GM12892 (cell line): Measurements from ENCODE around the gene VWA3B.
"Not testable (repeated sequence)": the region's sequence is repeated elsewhere in the genome, so short reads cannot be mapped to it uniquely, and the experiment has no call there.

Source experiments
- POLR2A ChIP-seq: IDR thresholded peaks from 2 replicates; pipeline ENCODE4 v1.6.1; 2011; ENCODE audit warnings: low read depth, low read length, control low read depth
- POLR2AphosphoS5 ChIP-seq: IDR thresholded peaks from 2 replicates; pipeline ENCODE4 v1.6.1; 2011; ENCODE audit warnings: low read depth, low read length, control low read depth
- TAF1 ChIP-seq: IDR thresholded peaks from 2 replicates; pipeline ENCODE4 v1.6.1; 2011; ENCODE audit warnings: low read depth, mild to moderate bottlenecking, control low read depth, low read length, borderline replicate concordance

DNA sequence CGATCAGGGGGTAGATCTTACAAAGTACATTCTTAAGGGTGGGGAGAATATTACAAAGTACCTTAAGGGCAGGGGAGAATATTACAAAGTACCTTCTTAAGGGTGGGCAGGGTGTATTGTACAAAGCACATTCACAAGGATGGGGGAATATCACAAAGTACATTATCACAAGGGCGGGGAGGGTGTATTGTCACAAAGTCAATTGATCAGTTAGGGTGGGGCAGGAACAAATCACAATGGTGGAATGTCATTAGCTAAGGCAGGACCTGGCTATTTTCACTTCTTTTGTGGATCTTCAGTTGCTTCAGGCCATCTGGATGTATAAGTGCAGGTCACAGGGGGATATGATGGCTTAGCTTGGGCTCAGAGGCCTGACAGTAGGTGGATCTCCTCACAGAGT is 42.2 kb upstream of the VWA3B start:
- TF ChIP-seq POLR2A, POLR2AphosphoS5, TAF1: not testable (repeated sequence)
